AG09309 (cell line): ENCODE data around the gene ATG10.
"Not testable (repeated sequence)": the region's sequence is repeated elsewhere in the genome, so short reads cannot be mapped to it uniquely, and the experiment has no call there.

ENCODE experiments used
- DNase-seq: peaks from one replicate; pipeline ENCODE4 v3.0.0-alpha.2; 2010; ENCODE audit warnings: low read depth
- H3K4me3 ChIP-seq: 2 replicates; pipeline ENCODE4 v1.5.1; 2011; ENCODE audit warnings: mild to moderate bottlenecking, low read depth, low read length, moderate library complexity; ENCODE audit not compliant: control insufficient read depth
- TF ChIP-seq, protein P1 (sequence below): IDR thresholded peaks from 2 replicates; pipeline ENCODE4 v1.5.1; 2011; ENCODE audit warnings: mild to moderate bottlenecking, low read depth, low read length, inconsistent platforms; ENCODE audit not compliant: insufficient read depth, control insufficient read depth; ENCODE audit errors: missing control alignments

Gene ATG10

DNA sequence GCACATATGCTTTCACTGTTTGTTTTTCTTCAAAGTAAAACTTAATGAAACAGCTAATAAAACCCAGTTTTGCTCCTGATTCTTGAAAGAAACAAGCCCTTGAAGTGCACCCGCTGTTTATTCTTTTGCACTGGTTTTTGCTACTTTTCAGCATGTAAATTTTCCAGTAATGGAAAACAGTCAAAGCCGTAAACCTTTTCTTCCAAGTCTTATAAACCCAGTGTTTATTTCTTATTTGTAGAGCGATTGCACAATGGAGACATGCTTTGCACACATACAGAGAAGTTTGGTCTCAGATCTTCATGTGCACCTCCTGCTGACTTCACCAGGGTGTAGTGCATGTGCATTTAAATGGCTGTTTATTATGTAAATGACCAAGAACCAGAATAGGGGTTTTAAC is 51.8 kb downstream of the ATG10 start:
- H3K4me3 ChIP-seq, result no peak overlapping the region
- TF ChIP-seq, protein P1, sequence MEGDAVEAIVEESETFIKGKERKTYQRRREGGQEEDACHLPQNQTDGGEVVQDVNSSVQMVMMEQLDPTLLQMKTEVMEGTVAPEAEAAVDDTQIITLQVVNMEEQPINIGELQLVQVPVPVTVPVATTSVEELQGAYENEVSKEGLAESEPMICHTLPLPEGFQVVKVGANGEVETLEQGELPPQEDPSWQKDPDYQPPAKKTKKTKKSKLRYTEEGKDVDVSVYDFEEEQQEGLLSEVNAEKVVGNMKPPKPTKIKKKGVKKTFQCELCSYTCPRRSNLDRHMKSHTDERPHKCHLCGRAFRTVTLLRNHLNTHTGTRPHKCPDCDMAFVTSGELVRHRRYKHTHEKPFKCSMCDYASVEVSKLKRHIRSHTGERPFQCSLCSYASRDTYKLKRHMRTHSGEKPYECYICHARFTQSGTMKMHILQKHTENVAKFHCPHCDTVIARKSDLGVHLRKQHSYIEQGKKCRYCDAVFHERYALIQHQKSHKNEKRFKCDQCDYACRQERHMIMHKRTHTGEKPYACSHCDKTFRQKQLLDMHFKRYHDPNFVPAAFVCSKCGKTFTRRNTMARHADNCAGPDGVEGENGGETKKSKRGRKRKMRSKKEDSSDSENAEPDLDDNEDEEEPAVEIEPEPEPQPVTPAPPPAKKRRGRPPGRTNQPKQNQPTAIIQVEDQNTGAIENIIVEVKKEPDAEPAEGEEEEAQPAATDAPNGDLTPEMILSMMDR, result no peak
- DNase-seq, result peak; percentile 14

GRCh38 chr5:82031220-82032119 is 59.6 kb downstream of the ATG10 start:
- TF ChIP-seq, protein P1, result no peak
- DNase-seq, result no peak
- H3K4me3 ChIP-seq, result no peak overlapping the region

DNA sequence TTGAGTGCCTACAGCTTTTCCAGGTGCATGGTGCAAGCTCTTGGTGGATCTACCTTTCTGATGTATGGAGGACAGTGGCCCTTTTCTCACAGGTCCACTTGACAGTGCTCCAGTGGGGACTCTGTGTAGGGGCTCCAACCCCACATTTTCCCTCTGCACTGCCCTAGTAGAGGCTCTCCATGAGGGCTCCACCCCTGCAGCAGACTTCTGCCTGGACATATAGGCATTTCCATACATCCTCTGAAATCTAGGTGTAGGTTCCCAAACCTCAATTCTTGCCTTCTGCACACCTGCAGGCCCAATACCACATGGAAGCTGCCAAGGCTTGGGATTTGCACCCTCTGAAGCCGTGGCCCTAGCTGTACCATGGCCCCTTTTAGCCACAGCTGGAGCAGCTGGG is 71.1 kb downstream of the ATG10 start:
- H3K4me3 ChIP-seq, DNase-seq: not testable (repeated sequence)

GRCh38 chr5:82044010-82044409 is 72.2 kb downstream of the ATG10 start:
- DNase-seq, result no peak
- H3K4me3 ChIP-seq, result no peak overlapping the region
- TF ChIP-seq, protein P1, result no peak

- H3K4me3 ChIP-seq, result no peak overlapping the region
- peak; percentile 18 for DNase-seq
These were observed 73.9 kb downstream of the ATG10 start for GRCh38 chr5:82045554-82046275.

DNA sequence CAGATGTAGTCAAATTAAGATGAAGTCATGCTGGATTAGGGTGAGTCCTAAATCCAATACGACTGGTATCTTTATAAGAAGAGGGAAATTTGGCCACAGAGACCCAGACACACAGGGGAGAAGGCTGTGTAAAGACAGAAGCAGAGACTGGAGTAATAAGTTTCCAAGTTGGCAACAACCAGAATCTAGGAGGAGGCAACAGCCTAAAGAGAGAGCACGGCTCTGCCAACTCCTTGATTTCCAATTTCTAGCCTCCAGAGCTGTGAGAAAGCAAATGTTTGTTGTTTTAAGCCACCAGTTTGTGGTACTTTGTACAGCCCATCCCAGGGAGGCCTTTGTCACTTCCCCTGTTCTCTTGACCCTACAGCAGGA is 74.4 kb downstream of the ATG10 start:
- no peak overlapping the region for H3K4me3 ChIP-seq
- TF ChIP-seq, protein P1, result no peak
- DNase-seq, result no peak

More at GRCh38 chr5:82045554-82046275, 73.9 kb downstream of the ATG10 start:
- TF ChIP-seq, protein P1, result no peak

DNA sequence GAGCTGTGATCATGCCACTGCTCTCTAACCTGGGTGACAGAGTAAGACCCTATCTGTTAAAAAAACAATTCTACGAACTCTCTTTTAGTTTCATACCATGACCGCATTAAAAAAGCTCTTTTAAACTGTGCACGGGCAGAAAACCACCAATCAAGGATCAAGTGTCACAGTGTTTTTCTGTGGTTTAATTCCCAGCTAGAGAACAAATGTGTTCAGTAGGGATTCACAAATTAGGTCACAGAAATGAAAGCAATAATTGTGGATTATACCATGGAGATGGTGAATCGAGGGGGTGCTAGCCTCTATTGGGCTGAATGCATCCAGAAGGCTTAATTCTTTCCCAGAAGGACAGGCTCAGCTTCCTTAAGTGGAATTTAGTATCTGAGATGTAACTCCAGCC is 79.1 kb downstream of the ATG10 start:
- TF ChIP-seq, protein P1, result no peak
- no peak overlapping the region for H3K4me3 ChIP-seq
- DNase-seq, result no peak
